GM20000 (cell line): ENCODE results near the gene LILRA5.
"Not testable (repeated sequence)": the region's sequence is repeated elsewhere in the genome, so short reads cannot be mapped to it uniquely, and the experiment has no call there.

Source experiments
- DNase-seq: peaks from one replicate; pipeline ENCODE4 v3.0.0; 2012; ENCODE audit warnings: low spot score
- CTCF ChIP-seq: IDR thresholded peaks from 2 replicates; pipeline ENCODE4 v1.5.1; 2012; ENCODE audit warnings: mild to moderate bottlenecking, control low read depth; ENCODE audit errors: extremely low read depth, missing control alignments

Gene LILRA5

GRCh38 chr19:54332149-54332548, 19.2 kb upstream of the LILRA5 start:
- TF ChIP-seq CTCF: no peak
- no peak for DNase-seq

- DNase-seq: no peak
- TF ChIP-seq CTCF: no peak
Measured at GRCh38 chr19:54331626-54332025, 18.7 kb upstream of the LILRA5 start.

- no peak for TF ChIP-seq CTCF
- no peak for DNase-seq
Measured at GRCh38 chr19:54329476-54330165, 16.7 kb upstream of the LILRA5 start.

DNA sequence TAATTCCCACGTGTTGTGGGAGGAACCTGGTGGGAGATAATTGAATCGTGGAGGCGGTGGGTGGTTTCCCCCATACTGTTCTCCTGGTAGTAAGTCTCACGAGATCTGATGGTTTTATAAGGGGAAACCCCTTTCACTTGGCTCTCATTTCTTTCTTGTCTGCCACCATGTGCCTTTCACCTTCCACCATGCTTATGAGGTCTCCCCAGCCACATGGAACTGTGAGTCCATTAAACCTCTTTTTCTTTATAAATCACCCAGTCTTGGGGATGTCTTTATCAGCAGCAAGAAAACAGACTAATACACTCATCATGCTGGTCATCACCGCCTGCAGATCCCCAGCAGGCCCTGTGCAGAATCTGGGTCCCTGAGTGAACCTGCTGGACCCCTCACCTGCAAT, 15.8 kb upstream of the LILRA5 start:
- not testable (repeated sequence) for DNase-seq

GRCh38 chr19:54325631-54326030, 12.7 kb upstream of the LILRA5 start:
- TF ChIP-seq CTCF: no peak

DNA sequence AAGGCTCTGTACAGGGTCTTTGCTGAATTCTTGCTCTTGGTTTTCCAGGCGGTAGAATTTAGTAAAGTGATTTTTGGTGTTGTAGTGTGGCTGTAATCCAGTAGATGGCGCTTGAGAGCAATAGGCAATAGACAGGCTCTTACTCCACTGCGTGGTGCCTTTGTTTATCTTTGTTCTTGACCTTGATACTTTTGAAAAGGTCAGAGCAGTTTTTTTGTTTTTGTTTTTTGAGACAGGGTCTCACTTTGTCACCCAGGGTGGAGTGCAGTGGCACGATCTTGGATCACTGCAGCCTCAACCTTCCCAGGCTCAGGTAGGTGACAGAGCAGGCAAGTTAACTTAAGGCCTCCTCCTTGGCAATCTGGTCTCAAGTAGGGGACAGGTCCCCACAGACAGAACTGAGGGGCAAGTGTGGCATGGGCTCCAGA, 12.2 kb upstream of the LILRA5 start:
- peak; percentile 70 for DNase-seq
- peak; percentile 55 for TF ChIP-seq CTCF

More at GRCh38 chr19:54325631-54326030, 12.7 kb upstream of the LILRA5 start:
- no peak for DNase-seq

- TF ChIP-seq CTCF: no peak
Measured at GRCh38 chr19:54324071-54324470, 11.1 kb upstream of the LILRA5 start.

GRCh38 chr19:54322934-54323333, 10.0 kb upstream of the LILRA5 start:
- not testable (repeated sequence) for DNase-seq

More at GRCh38 chr19:54324071-54324470, 11.1 kb upstream of the LILRA5 start:
- no peak for DNase-seq

GRCh38 chr19:54322295-54322694, 9.3 kb upstream of the LILRA5 start:
- not testable (repeated sequence) for DNase-seq
